ENCODE results near the gene SMCO3.
A peak's percentile ranks its signal among the peaks of the same experiment; 100 is the strongest.
"Not testable (repeated sequence)": the region's sequence is repeated elsewhere in the genome, so short reads cannot be mapped to it uniquely, and the experiment has no call there.

Gene SMCO3

GRCh38 chr12:14774074-14774905 is 39.7 kb downstream of the SMCO3 start:
- DNase-seq = peak; percentile 64 to 77

- peak in 1 of 2 experiments; percentile 46 for DNase-seq
Observed at GRCh38 chr12:14773685-14774073, 40.3 kb downstream of the SMCO3 start.

- DNase-seq = no peak
Observed at GRCh38 chr12:14772946-14773345, 41.0 kb downstream of the SMCO3 start.

GRCh38 chr12:14771651-14772137 is 42.3 kb downstream of the SMCO3 start:
- DNase-seq = no peak

GRCh38 chr12:14770496-14771461 is 43.2 kb downstream of the SMCO3 start:
- DNase-seq = peak; percentile 30 to 71

GRCh38 chr12:14769969-14770495 is 44.0 kb downstream of the SMCO3 start:
- peak in 1 of 2 experiments; percentile 70 for DNase-seq

- DNase-seq = no peak
Observed at GRCh38 chr12:14769466-14769968, 44.5 kb downstream of the SMCO3 start.

GRCh38 chr12:14768823-14769405 is 45.1 kb downstream of the SMCO3 start:
- no peak for DNase-seq

GRCh38 chr12:14767617-14768016 is 46.4 kb downstream of the SMCO3 start:
- no peak for DNase-seq

GRCh38 chr12:14766649-14767215 is 47.2 kb downstream of the SMCO3 start:
- no peak for DNase-seq

- not testable (repeated sequence) for DNase-seq
Observed at GRCh38 chr12:14766020-14766419, 48.0 kb downstream of the SMCO3 start.

- DNase-seq = no peak
Observed at GRCh38 chr12:14765398-14765797, 48.6 kb downstream of the SMCO3 start.

- DNase-seq = not testable (repeated sequence)
Observed at GRCh38 chr12:14759711-14760280, 54.2 kb downstream of the SMCO3 start.

GRCh38 chr12:14756334-14757143 is 57.4 kb downstream of the SMCO3 start:
- DNase-seq = no peak

Data from cerebellar nuclear complex (tissue), 1 donor.